AG10803 (cell line): ENCODE results near the gene WDR91.
"Not testable (repeated sequence)": the region's sequence is repeated elsewhere in the genome, so short reads cannot be mapped to it uniquely, and the experiment has no call there.

ENCODE experiments used
- DNase-seq: peaks from one replicate; pipeline ENCODE4 v3.0.0; 2010; ENCODE audit warnings: low read depth
- H3K4me3 ChIP-seq: 2 replicates; pipeline ENCODE4 v1.5.1; 2011; ENCODE audit warnings: mild to moderate bottlenecking, low read length, control low read depth
- TF ChIP-seq, protein P1 (sequence below): conservative IDR thresholded peaks from 2 replicates; pipeline ENCODE4 v1.5.1; 2011; ENCODE audit warnings: mild to moderate bottlenecking, low read length, control low read depth, inconsistent platforms

Gene WDR91

DNA sequence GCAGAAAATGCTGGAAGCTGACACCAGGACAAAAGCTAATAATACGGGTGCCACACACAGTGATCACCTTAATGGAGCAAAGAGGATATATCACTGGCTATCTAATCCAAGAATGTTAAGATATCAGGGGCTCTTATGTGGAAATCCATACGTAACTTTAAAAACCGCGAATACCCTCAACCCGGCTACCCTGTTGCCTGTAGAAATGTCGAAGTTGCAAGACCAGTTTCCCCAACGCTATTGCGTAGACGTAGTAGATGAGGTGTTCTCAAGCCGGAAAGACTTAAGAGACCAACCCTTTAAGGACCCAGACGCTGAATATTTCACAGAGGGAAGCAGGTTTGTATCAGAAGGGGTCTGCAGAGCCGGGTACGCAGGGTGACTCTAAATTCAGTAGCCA lies 33.0 kb downstream of the WDR91 start:
- DNase-seq, result no peak
- H3K4me3 ChIP-seq, result no peak overlapping the region
- TF ChIP-seq, protein P1, sequence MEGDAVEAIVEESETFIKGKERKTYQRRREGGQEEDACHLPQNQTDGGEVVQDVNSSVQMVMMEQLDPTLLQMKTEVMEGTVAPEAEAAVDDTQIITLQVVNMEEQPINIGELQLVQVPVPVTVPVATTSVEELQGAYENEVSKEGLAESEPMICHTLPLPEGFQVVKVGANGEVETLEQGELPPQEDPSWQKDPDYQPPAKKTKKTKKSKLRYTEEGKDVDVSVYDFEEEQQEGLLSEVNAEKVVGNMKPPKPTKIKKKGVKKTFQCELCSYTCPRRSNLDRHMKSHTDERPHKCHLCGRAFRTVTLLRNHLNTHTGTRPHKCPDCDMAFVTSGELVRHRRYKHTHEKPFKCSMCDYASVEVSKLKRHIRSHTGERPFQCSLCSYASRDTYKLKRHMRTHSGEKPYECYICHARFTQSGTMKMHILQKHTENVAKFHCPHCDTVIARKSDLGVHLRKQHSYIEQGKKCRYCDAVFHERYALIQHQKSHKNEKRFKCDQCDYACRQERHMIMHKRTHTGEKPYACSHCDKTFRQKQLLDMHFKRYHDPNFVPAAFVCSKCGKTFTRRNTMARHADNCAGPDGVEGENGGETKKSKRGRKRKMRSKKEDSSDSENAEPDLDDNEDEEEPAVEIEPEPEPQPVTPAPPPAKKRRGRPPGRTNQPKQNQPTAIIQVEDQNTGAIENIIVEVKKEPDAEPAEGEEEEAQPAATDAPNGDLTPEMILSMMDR, result no peak

DNA sequence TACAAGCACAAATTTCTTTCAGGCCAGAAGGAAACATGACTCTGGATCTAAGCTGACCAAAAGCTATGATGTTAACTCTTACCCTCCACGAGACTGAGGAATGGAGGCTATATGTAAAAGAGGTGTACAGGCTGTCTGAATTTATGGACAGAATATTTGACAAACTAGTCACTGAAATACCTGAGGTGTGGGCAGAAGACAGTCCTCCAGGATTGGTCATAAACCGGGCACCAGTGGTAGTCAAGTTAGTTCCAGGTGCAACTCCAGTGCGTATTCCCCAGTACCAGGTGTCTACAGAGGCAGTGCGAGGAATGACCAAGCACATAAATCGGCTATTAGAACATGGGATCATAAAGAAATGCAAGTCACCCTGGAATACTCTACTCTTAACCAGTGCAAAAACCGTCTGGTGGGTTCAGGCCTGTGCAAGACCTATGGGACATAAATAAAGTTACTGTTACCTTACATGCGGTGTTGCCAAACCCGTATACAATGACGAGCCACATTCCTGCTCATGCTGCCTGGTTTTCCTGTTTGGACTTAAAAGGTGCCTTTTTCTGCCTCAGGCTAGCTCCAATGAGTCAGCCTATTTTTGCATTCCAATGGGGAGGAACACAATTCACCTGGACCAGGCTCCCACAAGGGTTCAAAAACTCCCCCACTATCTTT lies 34.2 kb downstream of the WDR91 start:
- TF ChIP-seq, protein P1, result no peak
- no peak for DNase-seq
- H3K4me3 ChIP-seq, result no peak overlapping the region

DNA sequence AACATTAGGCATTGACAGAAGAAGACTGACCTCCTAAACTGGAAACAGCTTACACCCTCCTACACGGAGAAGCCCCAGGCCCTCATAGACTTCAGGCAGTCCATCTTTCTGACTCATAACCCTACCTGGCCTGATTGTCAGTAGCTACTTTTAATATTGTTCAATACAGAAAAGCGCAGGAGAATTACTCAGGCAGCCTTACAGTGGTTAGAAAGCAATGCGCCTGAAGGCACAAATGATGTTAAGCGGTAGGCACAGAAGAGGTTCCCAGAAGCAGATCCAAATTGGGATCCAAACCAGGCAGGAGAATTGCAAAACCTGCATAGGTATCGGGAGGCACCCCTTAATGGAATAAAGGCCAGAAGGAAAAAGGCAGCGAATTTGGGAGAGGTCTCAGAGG lies 35.4 kb downstream of the WDR91 start:
- TF ChIP-seq, protein P1, result no peak
- H3K4me3 ChIP-seq, result no peak overlapping the region
- no peak for DNase-seq

DNA sequence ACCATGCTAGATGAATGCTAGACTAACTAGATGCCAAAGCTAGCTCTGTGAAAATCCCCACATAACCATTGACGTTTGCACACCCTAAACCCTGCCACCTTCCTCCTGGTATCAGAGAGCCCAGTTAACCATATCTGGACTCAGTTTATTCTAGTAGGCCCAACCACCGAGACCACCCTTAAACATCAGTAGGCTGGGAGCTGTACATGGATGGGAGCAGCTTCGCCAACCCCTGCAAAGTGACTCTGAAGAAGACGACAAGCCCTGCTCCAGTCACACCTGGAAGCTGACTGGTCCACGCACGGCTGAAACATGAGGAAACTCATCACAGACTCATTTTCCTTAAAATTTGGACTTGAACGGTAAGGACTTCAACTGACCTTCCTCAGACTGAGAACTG lies 36.4 kb downstream of the WDR91 start:
- no peak for DNase-seq
- no peak overlapping the region for H3K4me3 ChIP-seq
- TF ChIP-seq, protein P1, result no peak

DNA sequence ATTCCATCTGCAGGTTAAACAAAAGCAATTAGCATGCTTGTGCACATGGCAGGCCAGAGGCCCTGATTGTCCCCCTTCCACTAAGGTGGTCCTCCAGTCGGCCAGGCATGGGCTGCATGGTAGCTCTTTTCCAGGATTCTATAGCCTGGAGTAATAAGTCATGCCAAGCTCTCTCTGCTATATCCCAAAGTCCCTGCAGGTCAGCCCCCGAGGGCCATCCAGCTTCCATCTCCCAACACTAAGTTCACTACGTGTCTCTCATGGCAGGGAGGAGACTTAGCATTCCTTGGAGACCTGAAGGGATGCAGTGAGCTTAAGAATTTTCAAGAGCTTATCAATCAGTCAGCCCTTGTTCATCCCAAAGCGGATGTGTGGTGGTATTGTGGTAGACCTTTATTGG lies 37.4 kb downstream of the WDR91 start:
- not testable (repeated sequence) for H3K4me3 ChIP-seq, DNase-seq

DNA sequence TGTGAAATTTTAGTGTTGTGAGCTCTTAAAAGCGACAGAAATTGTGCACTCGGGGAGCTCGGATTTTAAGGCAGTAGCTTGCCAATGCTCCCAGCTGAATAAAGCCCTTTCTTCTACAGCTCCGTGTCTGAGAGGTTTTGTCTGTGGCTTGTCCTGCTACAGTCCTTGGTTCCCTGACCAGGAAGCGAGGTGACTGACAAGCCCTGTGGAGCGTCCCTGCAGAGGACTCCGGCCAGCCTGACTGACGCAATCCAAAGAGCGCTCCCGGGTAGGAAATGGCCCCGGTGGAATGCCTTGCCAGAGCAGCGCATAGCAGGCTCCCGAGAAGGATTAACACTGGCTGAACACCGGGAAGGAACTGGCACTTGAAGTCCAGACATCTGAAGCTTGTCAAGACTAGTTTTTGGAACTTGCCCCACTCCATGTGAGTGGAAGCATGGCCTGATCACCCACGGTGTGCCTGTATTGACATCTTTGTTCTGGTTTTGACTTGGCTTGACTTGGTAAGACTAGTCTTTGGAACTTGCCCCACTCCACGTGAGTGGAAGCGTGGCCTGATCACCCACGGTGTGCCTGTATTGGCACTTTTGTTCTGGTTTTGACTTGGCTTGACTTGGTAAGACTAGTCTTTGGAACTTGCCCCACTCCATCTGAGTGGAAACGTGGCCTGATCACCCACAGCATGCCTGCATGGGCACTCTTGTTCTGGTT lies 39.6 kb downstream of the WDR91 start:
- peak; percentile 33 for DNase-seq

DNA sequence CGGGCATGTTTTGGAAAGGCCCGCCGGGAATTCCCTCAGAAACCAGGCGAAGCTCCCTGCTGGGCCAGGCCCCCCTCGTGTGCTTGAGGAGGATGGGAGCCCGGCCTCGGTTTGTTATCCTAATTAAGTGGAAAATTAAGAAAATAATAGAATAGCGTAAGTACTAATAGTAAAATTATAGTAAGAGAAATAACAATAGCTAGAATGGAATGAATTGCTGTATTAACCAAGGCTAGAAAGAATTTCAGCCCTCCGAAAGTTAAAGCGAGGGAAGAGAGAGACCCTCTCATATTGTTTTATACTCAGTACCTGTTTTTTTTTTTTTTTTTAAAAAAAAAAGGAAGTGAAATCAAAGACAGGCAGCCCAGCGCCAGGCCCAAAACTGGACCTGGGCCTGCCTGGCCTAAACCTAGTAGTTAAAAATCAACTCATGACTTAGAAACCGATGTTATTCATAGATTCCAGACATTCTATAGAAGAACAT lies 40.3 kb downstream of the WDR91 start:
- peak overlapping the region; percentile 81 for H3K4me3 ChIP-seq
- not testable (repeated sequence) for DNase-seq

More for the DNA sequence above, 39.6 kb downstream of the WDR91 start:
- H3K4me3 ChIP-seq, result not testable (repeated sequence)

DNA sequence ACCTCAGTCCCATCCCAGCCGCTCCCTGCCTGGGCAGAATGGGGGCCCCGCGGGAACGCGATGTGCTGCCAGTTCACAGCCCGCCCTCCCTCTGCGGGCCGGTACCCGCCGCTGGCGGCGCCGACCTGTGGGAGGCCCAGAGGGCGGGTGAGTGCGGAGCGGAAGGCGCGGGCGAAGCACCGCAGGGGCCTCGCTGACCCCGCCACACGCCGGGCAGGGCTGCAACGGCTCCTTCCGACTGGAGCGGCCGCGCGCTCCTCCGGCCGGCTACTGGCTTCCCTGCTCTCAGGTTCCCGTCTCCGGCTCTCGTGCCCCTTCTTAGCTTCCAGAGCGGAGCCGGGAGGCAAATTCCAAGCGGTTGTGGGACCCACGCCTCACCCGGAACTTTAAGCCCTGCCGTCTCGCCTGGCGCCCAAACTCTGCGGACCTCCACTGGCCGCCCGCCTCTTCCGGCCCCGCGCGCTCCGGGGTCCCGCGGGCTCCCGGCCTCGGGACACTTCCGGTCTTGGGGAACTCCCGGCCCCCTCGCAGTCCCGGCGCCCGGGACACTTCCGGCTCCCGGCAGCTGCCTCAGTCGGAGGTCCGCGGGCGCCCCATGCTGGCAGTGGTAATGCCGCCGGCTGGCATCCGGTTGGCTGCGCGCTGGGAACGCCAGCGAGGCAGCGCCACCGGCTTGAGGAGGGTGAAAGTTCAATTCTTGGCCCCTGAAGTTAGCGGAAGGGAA lies 40.9 kb downstream of the WDR91 start, which contains the start of gene CYREN:
TSS of gene CYREN (minus strand) at position 434 of the 724 bp plus-strand sequence. CDS start 1,785 bp downstream, outside the sequence.
- TF ChIP-seq, protein P1, result peak; percentile 58
- DNase-seq, result peak; percentile 95
- peak within 1 kb of the TSS; percentile 81 for H3K4me3 ChIP-seq
